Measurements from ENCODE around the gene TNFRSF21. TPM values are rescaled to one million over a fixed set of nuclear protein-coding genes. Genes with fewer than 3 reads are reported as not detected.
A peak's percentile ranks its signal among the peaks of the same experiment; 100 is the strongest.

The TNFRSF21 gene
- total and polyA plus RNA-seq, 4 donors = 27.4 to 126 (median 61.4) TPM

GRCh38 chr6:47299965-47300364, 9.7 kb downstream of the TNFRSF21 start:
- H3K4me1 ChIP-seq (ENCODE audit: control insufficient read depth, insufficient read depth, low read length) = peaks cover 4% of the 10 kb centered on the region
- no peak overlapping the region for H3K27ac ChIP-seq (ENCODE audit: low read depth, low read length)
- DNase-seq (ENCODE audit: low read depth in 4 of 6, low spot score in 6 of 6) = no peak
- no peaks in the 10 kb centered on the region for H3K36me3 ChIP-seq (ENCODE audit: control insufficient read depth, insufficient read depth, low read length)
- no peak overlapping the region for H3K4me3 ChIP-seq (ENCODE audit: low read depth, low read length)
- WGBS (ENCODE audit: insufficient coverage) = 79% methylated on average over 3 of the region's 4 CpGs
- H3K27me3 ChIP-seq (ENCODE audit: control insufficient read depth, insufficient read depth, low read length) = no peaks in the 10 kb centered on the region
- H3K9me3 ChIP-seq (ENCODE audit: control insufficient read depth, insufficient read depth, low read length) = no peaks in the 10 kb centered on the region

GRCh38 chr6:47298475-47298874, 11.2 kb downstream of the TNFRSF21 start:
- H3K9me3 ChIP-seq (ENCODE audit: control insufficient read depth, insufficient read depth, low read length) = no peaks in the 10 kb centered on the region
- no peaks in the 10 kb centered on the region for H3K36me3 ChIP-seq (ENCODE audit: control insufficient read depth, insufficient read depth, low read length)
- H3K4me1 ChIP-seq (ENCODE audit: control insufficient read depth, insufficient read depth, low read length) = peaks cover 4% of the 10 kb centered on the region
- H3K27ac ChIP-seq (ENCODE audit: low read depth, low read length) = no peak overlapping the region
- DNase-seq (ENCODE audit: low read depth in 4 of 6, low spot score in 6 of 6) = no peak
- H3K4me3 ChIP-seq (ENCODE audit: low read depth, low read length) = no peak overlapping the region
- H3K27me3 ChIP-seq (ENCODE audit: control insufficient read depth, insufficient read depth, low read length) = no peaks in the 10 kb centered on the region

GRCh38 chr6:47294990-47295389, 14.7 kb downstream of the TNFRSF21 start:
- H3K27me3 ChIP-seq (ENCODE audit: control insufficient read depth, insufficient read depth, low read length) = no peaks in the 10 kb centered on the region
- peaks cover 4% of the 10 kb centered on the region for H3K4me1 ChIP-seq (ENCODE audit: control insufficient read depth, insufficient read depth, low read length)
- no peaks in the 10 kb centered on the region for H3K9me3 ChIP-seq (ENCODE audit: control insufficient read depth, insufficient read depth, low read length)
- no peak for DNase-seq (ENCODE audit: low read depth in 4 of 6, low spot score in 6 of 6)
- 88% methylated on average over 1 of the region's 4 CpGs for WGBS (ENCODE audit: insufficient coverage)
- H3K27ac ChIP-seq (ENCODE audit: low read depth, low read length) = no peak overlapping the region
- H3K4me3 ChIP-seq (ENCODE audit: low read depth, low read length) = no peak overlapping the region
- no peaks in the 10 kb centered on the region for H3K36me3 ChIP-seq (ENCODE audit: control insufficient read depth, insufficient read depth, low read length)

DNA sequence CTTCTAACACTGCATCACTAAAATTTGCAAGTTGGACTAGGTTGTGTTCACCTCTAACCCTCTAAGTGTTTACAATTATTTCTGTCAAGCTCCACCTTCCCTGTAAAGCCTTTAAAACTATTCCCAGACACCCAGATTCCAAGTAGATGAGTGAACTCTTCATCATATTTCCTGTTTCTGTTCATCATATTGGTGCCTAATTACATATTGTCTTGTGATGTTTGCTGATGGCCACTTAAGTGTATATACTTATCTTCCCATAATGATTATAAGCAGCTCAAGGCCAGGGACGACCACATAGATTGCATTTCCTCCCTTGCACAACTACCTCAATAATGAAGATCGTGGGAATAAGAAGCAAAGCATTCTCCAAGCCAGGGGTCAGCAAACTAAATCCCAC, 16.8 kb downstream of the TNFRSF21 start:
- Histone ChIP-seq H3K9me3 (ENCODE audit: control insufficient read depth, insufficient read depth, low read length) (no peaks in the 10 kb centered on the region), H3K27me3 (ENCODE audit: control insufficient read depth, insufficient read depth, low read length) (no peaks in the 10 kb centered on the region), H3K36me3 (ENCODE audit: control insufficient read depth, insufficient read depth, low read length) (no peaks in the 10 kb centered on the region), H3K4me3 (ENCODE audit: low read depth, low read length) (no peak overlapping the region), H3K27ac (ENCODE audit: low read depth, low read length) (no peak overlapping the region), H3K4me1 (ENCODE audit: control insufficient read depth, insufficient read depth, low read length) (peaks cover 4% of the 10 kb centered on the region)
- no peak for DNase-seq (ENCODE audit: low read depth in 4 of 6, low spot score in 6 of 6)
- 88% methylated on average over 1 of the region's 2 CpGs for WGBS (ENCODE audit: insufficient coverage)

- Histone ChIP-seq H3K27ac (ENCODE audit: low read depth, low read length) (no peak overlapping the region), H3K9me3 (ENCODE audit: control insufficient read depth, insufficient read depth, low read length) (no peaks in the 10 kb centered on the region), H3K4me1 (ENCODE audit: control insufficient read depth, insufficient read depth, low read length) (peaks cover 4% of the 10 kb centered on the region), H3K27me3 (ENCODE audit: control insufficient read depth, insufficient read depth, low read length) (no peaks in the 10 kb centered on the region), H3K36me3 (ENCODE audit: control insufficient read depth, insufficient read depth, low read length) (no peaks in the 10 kb centered on the region), H3K4me3 (ENCODE audit: low read depth, low read length) (no peak overlapping the region)
- no CpG with 5 or more reads among the region's 4 CpGs for WGBS (ENCODE audit: insufficient coverage)
- no peak for DNase-seq (ENCODE audit: low read depth in 4 of 6, low spot score in 6 of 6)
Measured at GRCh38 chr6:47292027-47292426, 17.7 kb downstream of the TNFRSF21 start.

DNA sequence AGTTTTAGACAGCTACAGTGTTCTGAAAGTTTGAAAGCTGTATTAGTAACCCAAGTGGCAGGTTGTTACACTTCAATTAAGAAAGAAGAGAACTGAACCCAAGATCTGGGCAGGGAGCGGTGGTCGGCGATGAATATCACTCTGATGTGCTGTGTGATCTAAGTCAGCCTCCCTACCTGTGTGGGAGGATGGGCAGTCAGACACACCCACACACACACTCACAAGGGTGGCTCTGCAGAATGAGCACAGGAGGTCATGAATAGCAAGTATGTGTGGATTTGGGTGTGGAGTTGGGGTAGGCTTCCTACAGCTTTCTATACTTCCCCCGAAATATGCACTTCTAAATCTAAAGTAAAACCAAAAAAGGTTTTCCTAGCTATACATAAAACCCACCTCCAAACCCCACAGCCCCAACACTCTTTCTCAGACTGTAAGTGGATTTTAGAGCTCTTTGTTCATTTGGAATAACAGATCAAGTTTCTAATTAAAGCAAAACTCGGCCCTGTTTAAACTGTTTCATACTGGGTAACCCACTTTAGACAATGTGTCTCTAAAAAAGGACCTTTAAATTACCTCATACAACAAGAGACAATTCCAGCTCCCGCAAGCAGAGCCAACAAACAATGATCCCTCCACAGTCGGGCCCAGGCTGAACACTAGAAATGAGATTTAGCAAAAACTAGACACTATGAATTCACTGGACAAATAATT, 19.4 kb downstream of the TNFRSF21 start:
- Histone ChIP-seq H3K4me1 (ENCODE audit: control insufficient read depth, insufficient read depth, low read length) (no peaks in the 10 kb centered on the region), H3K27ac (ENCODE audit: low read depth, low read length) (no peak overlapping the region), H3K4me3 (ENCODE audit: low read depth, low read length) (no peak overlapping the region), H3K9me3 (ENCODE audit: control insufficient read depth, insufficient read depth, low read length) (no peaks in the 10 kb centered on the region), H3K27me3 (ENCODE audit: control insufficient read depth, insufficient read depth, low read length) (no peaks in the 10 kb centered on the region), H3K36me3 (ENCODE audit: control insufficient read depth, insufficient read depth, low read length) (peaks cover 5% of the 10 kb centered on the region)
- 67% methylated on average over 1 of the region's 7 CpGs for WGBS (ENCODE audit: insufficient coverage)
- DNase-seq (ENCODE audit: low read depth in 4 of 6, low spot score in 6 of 6) = no peak

DNA sequence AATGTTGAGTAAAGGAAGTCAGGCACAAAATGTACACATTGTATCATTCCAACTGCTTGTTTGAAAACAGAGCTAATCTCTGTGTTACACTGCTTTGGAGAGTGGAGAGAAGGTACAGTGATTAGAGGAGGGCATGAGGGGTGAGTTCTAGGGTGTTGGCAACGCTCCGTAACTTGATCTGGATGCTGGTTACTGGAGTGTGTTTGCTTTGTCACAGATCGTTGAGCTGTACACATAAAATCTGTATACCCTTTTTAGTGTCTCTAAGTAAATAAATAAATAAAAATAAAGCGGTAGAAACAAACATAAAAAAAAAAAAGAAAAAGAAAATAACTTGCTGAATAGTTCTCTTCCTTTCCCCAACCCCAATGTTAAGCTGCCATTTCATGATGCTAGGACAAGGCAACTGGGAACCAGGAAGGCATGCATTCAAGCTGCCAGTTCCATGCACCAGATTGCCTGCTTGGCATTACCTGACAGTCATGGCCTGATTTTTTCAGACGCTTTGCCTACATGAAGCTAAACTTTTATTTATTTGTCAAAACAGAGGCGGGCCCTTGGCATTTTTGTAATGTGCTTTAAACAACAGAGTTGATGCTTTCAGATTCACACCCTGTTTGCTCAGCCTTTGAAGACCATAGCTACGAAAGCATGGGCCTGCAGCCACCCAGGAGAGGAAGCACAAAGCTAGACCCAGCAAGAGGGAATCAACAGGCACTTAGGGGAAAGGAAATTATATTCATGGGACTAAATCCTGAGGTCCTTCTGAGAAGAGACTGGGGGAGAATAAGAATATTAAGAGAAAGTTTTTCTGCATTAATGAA, 21.2 kb downstream of the TNFRSF21 start:
- Histone ChIP-seq H3K36me3 (ENCODE audit: control insufficient read depth, insufficient read depth, low read length) (peaks cover 12% of the 10 kb centered on the region), H3K27ac (ENCODE audit: low read depth, low read length) (no peak overlapping the region), H3K27me3 (ENCODE audit: control insufficient read depth, insufficient read depth, low read length) (no peaks in the 10 kb centered on the region), H3K4me3 (ENCODE audit: low read depth, low read length) (no peak overlapping the region), H3K4me1 (ENCODE audit: control insufficient read depth, insufficient read depth, low read length) (no peaks in the 10 kb centered on the region), H3K9me3 (ENCODE audit: control insufficient read depth, insufficient read depth, low read length) (no peaks in the 10 kb centered on the region)
- DNase-seq (ENCODE audit: low read depth in 4 of 6, low spot score in 6 of 6) = peak in 1 of 6 donors; percentile 24
- 58% methylated on average over 4 of the region's 7 CpGs for WGBS (ENCODE audit: insufficient coverage)

- Histone ChIP-seq H3K9me3 (ENCODE audit: control insufficient read depth, insufficient read depth, low read length) (no peaks in the 10 kb centered on the region), H3K27ac (ENCODE audit: low read depth, low read length) (no peak overlapping the region), H3K27me3 (ENCODE audit: control insufficient read depth, insufficient read depth, low read length) (no peaks in the 10 kb centered on the region), H3K4me3 (ENCODE audit: low read depth, low read length) (no peak overlapping the region), H3K4me1 (ENCODE audit: control insufficient read depth, insufficient read depth, low read length) (no peaks in the 10 kb centered on the region), H3K36me3 (ENCODE audit: control insufficient read depth, insufficient read depth, low read length) (peaks cover 14% of the 10 kb centered on the region)
- 100% methylated on average over 7 of the region's 7 CpGs for WGBS (ENCODE audit: insufficient coverage)
- DNase-seq (ENCODE audit: low read depth in 4 of 6, low spot score in 6 of 6) = no peak
Measured at GRCh38 chr6:47286301-47286700, 23.4 kb downstream of the TNFRSF21 start.

DNA sequence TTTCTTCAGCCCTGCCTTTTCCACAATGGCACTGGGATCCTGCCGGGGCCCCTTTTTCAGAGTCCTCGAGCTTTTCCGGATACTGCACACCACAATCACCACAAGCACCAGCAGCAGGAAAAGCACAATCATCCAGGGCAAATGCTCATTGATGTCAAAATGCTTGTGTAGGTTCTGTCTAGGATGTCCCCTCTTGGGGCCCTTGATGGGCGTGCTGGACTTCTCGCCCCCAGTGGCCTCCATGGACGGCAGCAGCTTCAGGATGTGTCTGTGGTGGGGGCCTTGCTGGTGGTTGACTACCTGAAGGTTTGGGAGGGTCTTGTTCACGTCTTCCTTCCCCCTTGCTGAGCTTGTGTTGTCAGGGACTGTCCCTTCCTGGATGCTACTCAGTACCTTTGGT, 25.7 kb downstream of the TNFRSF21 start:
- H3K36me3 ChIP-seq (ENCODE audit: control insufficient read depth, insufficient read depth, low read length) = peaks cover 15% of the 10 kb centered on the region
- no peak overlapping the region for H3K27ac ChIP-seq (ENCODE audit: low read depth, low read length)
- WGBS (ENCODE audit: insufficient coverage) = 98% methylated on average over 4 of the region's 7 CpGs
- H3K4me1 ChIP-seq (ENCODE audit: control insufficient read depth, insufficient read depth, low read length) = no peaks in the 10 kb centered on the region
- H3K9me3 ChIP-seq (ENCODE audit: control insufficient read depth, insufficient read depth, low read length) = no peaks in the 10 kb centered on the region
- no peak for DNase-seq (ENCODE audit: low read depth in 4 of 6, low spot score in 6 of 6)
- no peaks in the 10 kb centered on the region for H3K27me3 ChIP-seq (ENCODE audit: control insufficient read depth, insufficient read depth, low read length)
- no peak overlapping the region for H3K4me3 ChIP-seq (ENCODE audit: low read depth, low read length)

GRCh38 chr6:47278545-47278944, 31.2 kb downstream of the TNFRSF21 start:
- DNase-seq (ENCODE audit: low read depth in 4 of 6, low spot score in 6 of 6) = no peak
- Histone ChIP-seq H3K27ac (ENCODE audit: low read depth, low read length) (no peak overlapping the region), H3K4me1 (ENCODE audit: control insufficient read depth, insufficient read depth, low read length) (no peaks in the 10 kb centered on the region), H3K9me3 (ENCODE audit: control insufficient read depth, insufficient read depth, low read length) (no peaks in the 10 kb centered on the region), H3K27me3 (ENCODE audit: control insufficient read depth, insufficient read depth, low read length) (no peaks in the 10 kb centered on the region), H3K4me3 (ENCODE audit: low read depth, low read length) (no peak overlapping the region), H3K36me3 (ENCODE audit: control insufficient read depth, insufficient read depth, low read length) (peaks cover 15% of the 10 kb centered on the region)
- 82% methylated on average over 2 of the region's 3 CpGs for WGBS (ENCODE audit: insufficient coverage)
